Cardiac fibroblast (primary cell): ENCODE results near the gene THBD.

Experiments used
- DNase-seq, 2 donors: peaks; one replicate each; pipeline versions ENCODE4 v3.0.0 to v3.0.0-alpha.2; 2010; ENCODE audit warnings: low read depth in 2 of 2
- H3K4me3 ChIP-seq, 2 donors: replicated peaks in 1 of 2; 1 replicate in 1 of 2; 2 replicates in 1 of 2; pipeline ENCODE4 v1.5.1; 2011; ENCODE audit warnings: low read depth in 2 of 2, low read length in 2 of 2, mild to moderate bottlenecking in 2 of 2, moderate library complexity in 1 of 2
- TF ChIP-seq, protein P1 (sequence below): IDR thresholded peaks from one replicate; pipeline ENCODE4 v1.5.1; 2011; ENCODE audit warnings: low read depth, mild to moderate bottlenecking, low read length, inconsistent platforms

The THBD gene

DNA sequence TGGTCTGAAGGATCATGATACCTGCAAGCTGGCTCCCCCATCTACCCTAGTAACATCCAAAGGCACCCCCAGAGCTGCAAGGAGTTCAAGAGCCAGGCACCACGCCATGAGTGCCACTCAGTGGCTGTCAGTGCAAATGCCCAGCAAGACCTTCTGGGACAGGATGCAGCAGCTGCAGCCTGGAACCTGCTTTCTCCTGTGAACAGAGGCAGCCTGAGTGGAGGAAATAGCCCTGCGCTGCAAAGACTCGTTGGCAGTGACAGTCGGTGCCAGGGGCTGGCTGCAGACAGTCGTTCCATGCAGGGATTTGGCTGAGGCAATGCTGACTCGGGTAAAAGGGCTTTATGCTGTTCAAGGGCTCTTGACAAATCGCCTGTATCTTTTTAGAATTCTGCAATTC, 30.1 kb downstream of the THBD start:
- no peak overlapping the region for H3K4me3 ChIP-seq
- TF ChIP-seq, protein P1, sequence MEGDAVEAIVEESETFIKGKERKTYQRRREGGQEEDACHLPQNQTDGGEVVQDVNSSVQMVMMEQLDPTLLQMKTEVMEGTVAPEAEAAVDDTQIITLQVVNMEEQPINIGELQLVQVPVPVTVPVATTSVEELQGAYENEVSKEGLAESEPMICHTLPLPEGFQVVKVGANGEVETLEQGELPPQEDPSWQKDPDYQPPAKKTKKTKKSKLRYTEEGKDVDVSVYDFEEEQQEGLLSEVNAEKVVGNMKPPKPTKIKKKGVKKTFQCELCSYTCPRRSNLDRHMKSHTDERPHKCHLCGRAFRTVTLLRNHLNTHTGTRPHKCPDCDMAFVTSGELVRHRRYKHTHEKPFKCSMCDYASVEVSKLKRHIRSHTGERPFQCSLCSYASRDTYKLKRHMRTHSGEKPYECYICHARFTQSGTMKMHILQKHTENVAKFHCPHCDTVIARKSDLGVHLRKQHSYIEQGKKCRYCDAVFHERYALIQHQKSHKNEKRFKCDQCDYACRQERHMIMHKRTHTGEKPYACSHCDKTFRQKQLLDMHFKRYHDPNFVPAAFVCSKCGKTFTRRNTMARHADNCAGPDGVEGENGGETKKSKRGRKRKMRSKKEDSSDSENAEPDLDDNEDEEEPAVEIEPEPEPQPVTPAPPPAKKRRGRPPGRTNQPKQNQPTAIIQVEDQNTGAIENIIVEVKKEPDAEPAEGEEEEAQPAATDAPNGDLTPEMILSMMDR, result no peak
- no peak for DNase-seq

DNA sequence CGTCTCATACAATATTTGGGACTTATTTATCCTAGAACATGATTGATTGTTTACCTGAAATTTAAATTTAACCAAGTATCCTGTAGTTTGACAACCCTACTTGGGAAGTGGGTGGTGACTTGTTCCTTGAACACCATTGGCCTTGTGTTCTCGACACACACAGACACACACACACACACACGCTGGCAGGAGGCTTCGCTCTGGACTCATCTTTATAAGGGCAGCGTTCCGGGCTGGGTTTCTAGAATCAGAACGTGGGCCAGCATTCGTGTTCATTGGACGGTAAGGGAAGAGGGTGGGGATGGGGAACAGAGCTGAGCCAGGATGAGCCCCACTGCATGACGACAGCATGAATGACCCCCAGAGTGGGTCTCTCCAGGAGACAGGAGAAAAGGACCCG, 30.5 kb downstream of the THBD start:
- no peak overlapping the region for H3K4me3 ChIP-seq
- DNase-seq, result no peak
- TF ChIP-seq, protein P1, result no peak

DNA sequence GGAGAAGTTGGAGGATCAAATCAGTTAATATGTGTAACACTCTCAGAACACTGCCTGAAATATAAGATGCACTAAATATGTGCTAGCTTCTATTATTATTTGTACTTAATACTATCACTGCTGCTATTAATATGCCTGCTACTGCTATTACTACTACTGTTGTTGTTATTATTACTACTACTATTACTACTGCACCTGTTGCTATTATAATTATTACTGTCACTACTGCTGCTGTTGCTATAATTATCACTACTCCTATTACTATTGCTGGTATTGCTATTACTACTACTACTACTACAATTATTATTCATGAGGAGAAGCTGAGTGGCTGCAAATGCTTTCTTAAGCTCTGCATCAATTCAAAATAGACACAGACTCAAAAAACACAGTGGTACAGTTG, 31.0 kb downstream of the THBD start:
- no peak for DNase-seq
- TF ChIP-seq, protein P1, result no peak
- H3K4me3 ChIP-seq, result no peak overlapping the region

DNA sequence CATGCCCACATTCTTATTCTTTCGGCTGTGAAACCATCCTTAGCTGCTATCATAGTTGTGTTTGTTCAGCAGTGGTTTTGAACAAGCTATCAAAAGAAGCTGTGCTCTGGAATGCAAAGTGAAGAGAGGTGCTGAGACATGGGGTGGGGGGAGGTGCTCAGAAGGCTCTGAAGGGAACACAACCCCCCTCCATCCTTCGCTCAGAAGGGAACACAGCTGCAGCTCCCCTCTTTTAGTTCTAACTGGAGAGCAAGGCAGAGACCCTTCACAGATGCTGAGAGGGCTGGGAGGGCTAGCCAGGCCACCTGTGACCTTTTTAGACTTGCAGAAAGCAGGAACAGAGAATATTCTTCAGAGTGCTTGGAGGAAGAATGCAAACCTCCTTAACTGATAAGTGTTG, 32.0 kb downstream of the THBD start:
- TF ChIP-seq, protein P1, result no peak
- no peak for DNase-seq
- H3K4me3 ChIP-seq, result no peak overlapping the region

DNA sequence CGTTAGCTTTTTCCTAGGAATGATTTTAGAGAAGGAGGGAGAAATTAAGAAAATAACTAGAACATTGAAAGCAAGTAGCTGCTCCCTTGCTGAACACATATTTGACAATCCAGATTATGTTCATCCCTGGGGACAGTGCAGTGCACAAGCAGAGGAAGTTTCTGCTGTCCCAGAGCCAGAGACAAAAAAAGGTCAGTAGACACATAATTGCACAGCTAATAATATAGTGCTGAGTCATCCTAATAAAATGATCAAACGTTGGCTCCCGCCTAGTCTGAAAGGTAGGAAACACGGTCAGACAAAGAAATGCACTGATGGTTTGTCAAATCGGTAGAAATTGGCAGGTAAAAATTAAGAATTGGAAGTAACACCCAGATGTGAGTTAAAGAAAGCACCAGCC, 36.0 kb downstream of the THBD start:
- peak; percentile 17 to 43 for DNase-seq
- TF ChIP-seq, protein P1, result no peak
- H3K4me3 ChIP-seq, result no peak overlapping the region

DNA sequence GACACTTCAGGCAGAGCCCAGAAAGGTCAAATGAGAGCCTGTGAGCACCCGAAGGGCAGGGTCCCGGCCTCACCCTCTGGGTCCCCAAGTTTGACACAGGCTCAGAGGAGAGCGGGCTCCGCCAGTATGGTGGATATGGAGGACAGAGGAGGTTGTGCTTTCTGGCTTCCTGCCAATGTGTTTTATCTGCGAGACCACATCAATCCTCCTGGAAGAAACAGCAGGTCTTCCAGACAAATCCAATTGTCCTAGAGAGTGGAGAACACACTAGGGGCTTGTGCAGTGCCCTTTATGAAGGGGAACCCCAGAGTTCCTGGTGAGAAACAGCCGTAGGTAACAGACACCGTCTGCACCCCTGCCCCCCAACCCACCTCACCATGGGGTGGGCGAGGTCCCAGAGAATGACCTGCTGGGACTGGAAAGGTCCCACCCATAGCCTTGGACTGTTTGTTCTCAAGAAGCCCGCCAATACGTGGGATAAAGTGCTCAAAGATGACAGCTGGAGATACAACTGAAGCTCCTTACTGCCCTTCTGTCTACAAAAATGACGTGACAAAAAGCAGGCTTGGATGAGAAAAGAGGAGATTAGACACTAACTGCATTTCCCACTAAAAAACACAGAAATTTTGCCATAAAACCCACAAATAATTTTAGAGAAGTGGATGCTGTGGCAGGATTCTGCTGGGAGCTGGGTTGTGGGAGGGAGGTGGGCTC, 38.3 kb downstream of the THBD start:
- no peak overlapping the region for H3K4me3 ChIP-seq

More for the DNA sequence above, 38.3 kb downstream of the THBD start:
- no peak for DNase-seq
- TF ChIP-seq, protein P1, result no peak
